OCI-LY3 (cell line): ENCODE measurements around the gene ATXN2.

ENCODE experiments used
- EZH2phosphoT487 ChIP-seq: fragments of 200-600 bp; shearing (Covaris generic); IDR thresholded peaks from 2 replicates; pipeline ENCODE4 v1.6.1; 2018; ENCODE audit warnings: antibody characterized with exemption, mixed run types, low read depth
- TF ChIP-seq, protein P1 (sequence below): fragments of 200-600, 300-600 bp; sonication (generic); IDR thresholded peaks from 2 replicates; pipeline ENCODE4 v1.5.1; 2014; ENCODE audit warnings: antibody characterized with exemption, low read length, low read depth

DNA sequence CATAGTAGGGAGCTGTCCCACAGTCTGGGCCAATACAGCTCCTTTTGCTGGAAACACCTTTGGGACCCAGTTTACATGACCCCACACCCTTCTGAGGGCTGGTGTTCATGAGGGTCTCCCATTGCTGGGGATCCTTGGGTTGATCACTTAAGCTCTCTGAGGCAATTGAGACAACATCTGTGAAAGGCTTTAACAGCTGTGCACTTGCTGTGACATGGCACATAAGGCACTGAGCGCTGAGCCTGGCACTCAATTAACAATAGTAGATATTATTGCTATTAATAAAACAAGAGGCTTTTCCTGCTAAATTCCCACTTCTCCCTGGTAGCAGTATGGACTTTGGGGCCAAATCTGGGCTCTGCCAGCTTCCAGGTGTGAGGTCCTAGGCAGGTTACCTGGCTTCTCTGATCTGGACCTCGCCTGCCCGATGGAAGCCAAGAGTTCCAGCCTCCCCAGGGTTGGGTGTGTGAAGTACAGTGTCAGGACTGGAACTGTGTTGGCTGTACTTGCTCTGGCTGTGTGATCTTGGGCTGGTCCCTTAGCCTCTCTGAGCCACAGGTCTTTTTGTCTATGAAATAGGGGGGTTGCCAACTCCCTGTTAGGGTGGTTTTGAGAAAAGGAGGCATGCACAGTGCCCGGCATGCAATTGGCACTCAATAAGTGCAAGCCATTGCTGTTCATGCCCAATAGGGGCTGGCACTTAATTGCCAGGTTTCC is 190.3 kb downstream of the ATXN2 start:
- TF ChIP-seq, protein P1, sequence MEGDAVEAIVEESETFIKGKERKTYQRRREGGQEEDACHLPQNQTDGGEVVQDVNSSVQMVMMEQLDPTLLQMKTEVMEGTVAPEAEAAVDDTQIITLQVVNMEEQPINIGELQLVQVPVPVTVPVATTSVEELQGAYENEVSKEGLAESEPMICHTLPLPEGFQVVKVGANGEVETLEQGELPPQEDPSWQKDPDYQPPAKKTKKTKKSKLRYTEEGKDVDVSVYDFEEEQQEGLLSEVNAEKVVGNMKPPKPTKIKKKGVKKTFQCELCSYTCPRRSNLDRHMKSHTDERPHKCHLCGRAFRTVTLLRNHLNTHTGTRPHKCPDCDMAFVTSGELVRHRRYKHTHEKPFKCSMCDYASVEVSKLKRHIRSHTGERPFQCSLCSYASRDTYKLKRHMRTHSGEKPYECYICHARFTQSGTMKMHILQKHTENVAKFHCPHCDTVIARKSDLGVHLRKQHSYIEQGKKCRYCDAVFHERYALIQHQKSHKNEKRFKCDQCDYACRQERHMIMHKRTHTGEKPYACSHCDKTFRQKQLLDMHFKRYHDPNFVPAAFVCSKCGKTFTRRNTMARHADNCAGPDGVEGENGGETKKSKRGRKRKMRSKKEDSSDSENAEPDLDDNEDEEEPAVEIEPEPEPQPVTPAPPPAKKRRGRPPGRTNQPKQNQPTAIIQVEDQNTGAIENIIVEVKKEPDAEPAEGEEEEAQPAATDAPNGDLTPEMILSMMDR = no peak
- TF ChIP-seq EZH2phosphoT487 = no peak
